Mesenchymal stem cell (in vitro differentiated cells and primary cell): ENCODE data around the gene COL6A3.
A peak's percentile ranks its signal among the peaks of the same experiment; 100 is the strongest.

Experiments used
- DNase-seq: peaks from one replicate; pipeline ENCODE4 v3.0.0-alpha.2; 2013
- H2AFZ ChIP-seq: one replicate; pipeline ENCODE4 v1.6.1; 2013; ENCODE audit warnings: low read depth, mild to moderate bottlenecking, control low read depth, inconsistent platforms, low read length, moderate library complexity
- H2AK5ac ChIP-seq: 2 replicates; pipeline ENCODE4 v1.6.1; 2013; ENCODE audit warnings: low read length, moderate library complexity, mild to moderate bottlenecking, inconsistent platforms; ENCODE audit not compliant: severe bottlenecking
- H2BK120ac ChIP-seq: one replicate; pipeline ENCODE4 v1.6.1; 2013; ENCODE audit warnings: low read depth, mild to moderate bottlenecking, inconsistent platforms, low read length, moderate library complexity
- H2BK12ac ChIP-seq, 2 experiments: one replicate each; pipeline ENCODE4 v1.6.1; 2013; ENCODE audit warnings: inconsistent platforms in 2 of 2, low read length in 2 of 2, mild to moderate bottlenecking in 2 of 2, moderate library complexity in 2 of 2, control low read depth in 1 of 2
- H2BK15ac ChIP-seq: one replicate; pipeline ENCODE4 v1.6.1; 2013; ENCODE audit warnings: mild to moderate bottlenecking, low read depth, inconsistent platforms; ENCODE audit not compliant: poor library complexity, severe bottlenecking
- H2BK5ac ChIP-seq: 2 replicates; pipeline ENCODE4 v1.6.1; 2013; ENCODE audit warnings: low read depth, mild to moderate bottlenecking, low read length, control low read depth, inconsistent platforms; ENCODE audit not compliant: poor library complexity, severe bottlenecking
- H3K14ac ChIP-seq, 2 experiments: one replicate each; pipeline ENCODE4 v1.6.1; 2013; ENCODE audit warnings: inconsistent platforms in 2 of 2, low read length in 2 of 2, control low read depth in 1 of 2, mild to moderate bottlenecking in 1 of 2, moderate library complexity in 1 of 2
- H3K18ac ChIP-seq, 2 experiments: one replicate each; pipeline ENCODE4 v1.6.1; 2013; ENCODE audit warnings: inconsistent platforms in 2 of 2, low read length in 2 of 2, control low read depth in 1 of 2, low read depth in 1 of 2, mild to moderate bottlenecking in 1 of 2
- H3K23ac ChIP-seq, 2 experiments: one replicate each; pipeline ENCODE4 v1.6.1; 2013; ENCODE audit warnings: inconsistent platforms in 2 of 2, low read length in 2 of 2, mild to moderate bottlenecking in 2 of 2, moderate library complexity in 2 of 2, control low read depth in 1 of 2
- H3K27ac ChIP-seq: 2 replicates; pipeline ENCODE4 v1.5.1; 2013; ENCODE audit warnings: mild to moderate bottlenecking, moderate library complexity, low read length, control low read depth, inconsistent platforms; ENCODE audit not compliant: poor library complexity, severe bottlenecking
- H3K27me3 ChIP-seq, 2 experiments: 2 replicates each; pipeline versions ENCODE4 v1.6.1 to v1.7.0; 2013; ENCODE audit warnings: low read length in 2 of 2, mild to moderate bottlenecking in 2 of 2, moderate library complexity in 2 of 2, control low read depth in 1 of 2, inconsistent platforms in 1 of 2; ENCODE audit not compliant: control insufficient read depth in 1 of 2, insufficient read depth in 1 of 2
- H3K36me3 ChIP-seq, 2 experiments: 2 replicates each; pipeline versions ENCODE4 v1.6.1 to v1.7.0; 2013; ENCODE audit warnings: low read length in 2 of 2, control low read depth in 1 of 2, inconsistent platforms in 1 of 2, low read depth in 1 of 2, mild to moderate bottlenecking in 1 of 2; ENCODE audit not compliant: insufficient read depth in 2 of 2, control insufficient read depth in 1 of 2
- H3K4ac ChIP-seq, 2 experiments: one replicate each; pipeline ENCODE4 v1.6.1; 2013; ENCODE audit warnings: inconsistent platforms in 2 of 2, low read length in 2 of 2, mild to moderate bottlenecking in 2 of 2, moderate library complexity in 2 of 2, control low read depth in 1 of 2, low read depth in 1 of 2
- H3K4me1 ChIP-seq: 2 replicates; pipeline ENCODE4 v1.6.1; 2013; ENCODE audit warnings: low read depth, low read length, control low read depth; ENCODE audit not compliant: control insufficient read depth, insufficient read depth
- H3K4me2 ChIP-seq: 2 replicates; pipeline ENCODE4 v1.6.1; 2013; ENCODE audit warnings: low read length, mild to moderate bottlenecking, inconsistent platforms; ENCODE audit not compliant: poor library complexity, severe bottlenecking
- H3K4me3 ChIP-seq, 2 experiments: 2 replicates each; pipeline versions ENCODE4 v1.5.1 to v1.7.0; 2013; ENCODE audit warnings: low read length in 2 of 2, mild to moderate bottlenecking in 2 of 2, control low read depth in 1 of 2, low read depth in 1 of 2; ENCODE audit not compliant: insufficient read depth in 1 of 2
- H3K79me1 ChIP-seq: replicated peaks from 2 replicates; pipeline ENCODE4 v1.6.1; 2013; ENCODE audit warnings: mild to moderate bottlenecking, control low read depth, low read length, inconsistent platforms; ENCODE audit not compliant: poor library complexity, severe bottlenecking
- H3K9ac ChIP-seq: 2 replicates; pipeline ENCODE4 v1.7.0; 2013; ENCODE audit warnings: mild to moderate bottlenecking, low read length, moderate library complexity
- H3K9me3 ChIP-seq: 2 replicates; pipeline ENCODE4 v1.7.0; 2013; ENCODE audit warnings: mild to moderate bottlenecking, low read length; ENCODE audit not compliant: control insufficient read depth
- H4K8ac ChIP-seq: one replicate; pipeline ENCODE4 v1.6.1; 2013; ENCODE audit warnings: inconsistent platforms, mild to moderate bottlenecking, low read length, moderate library complexity
- H4K91ac ChIP-seq: one replicate; pipeline ENCODE4 v1.6.1; 2013; ENCODE audit warnings: mild to moderate bottlenecking, low read length, inconsistent platforms
- WGBS: methylation state at CpG from one replicate; pipeline ENCODE4 v1.1.7; 2013; ENCODE audit warnings: mixed read lengths; 5-methylcytosine and 5-hydroxymethylcytosine counted together

Gene COL6A3

DNA sequence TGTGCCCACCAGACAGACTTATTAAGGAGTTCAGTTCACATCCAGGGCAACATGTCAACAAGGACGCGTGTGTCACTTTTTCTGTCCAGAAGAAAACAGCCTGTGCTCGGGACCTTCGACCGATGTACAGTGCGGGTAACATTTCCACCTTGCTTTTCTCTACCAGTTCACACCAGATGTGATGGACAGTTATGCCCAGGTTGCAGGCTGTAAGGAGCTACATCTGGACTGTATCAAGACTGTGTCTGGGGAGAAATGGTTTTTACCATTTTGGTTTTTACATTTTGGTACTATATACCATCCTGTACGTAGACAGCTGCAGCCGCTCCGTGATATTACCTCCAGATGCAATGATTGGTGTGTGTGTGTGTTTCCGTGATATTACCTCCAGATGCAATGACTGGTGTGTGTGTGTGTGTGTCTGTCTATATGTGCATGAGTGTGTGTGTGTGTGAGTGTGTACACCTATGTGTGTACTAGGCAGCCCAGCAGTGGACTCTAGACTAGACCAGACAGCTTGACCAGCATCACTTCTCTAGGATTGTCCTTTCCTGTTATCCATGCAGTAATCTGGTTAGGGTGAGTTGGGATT lies 118.0 kb downstream of the COL6A3 start:
- H4K8ac ChIP-seq: peak overlapping the region; percentile 63
- peak overlapping the region; percentile 65 to 93 for H3K18ac ChIP-seq
- H2BK15ac ChIP-seq: no peak overlapping the region
- H3K23ac ChIP-seq: no peak overlapping the region
- DNase-seq: no peak
- H2BK120ac ChIP-seq: peak overlapping the region; percentile 22
- H3K27ac ChIP-seq: peak overlapping the region; percentile 23
- H3K79me1 ChIP-seq: no peaks in the 10 kb centered on the region
- peak overlapping the region; percentile 71 to 91 for H2BK12ac ChIP-seq
- H4K91ac ChIP-seq: peak overlapping the region; percentile 67
- H3K4me1 ChIP-seq: peaks cover 23% of the 10 kb centered on the region
- H3K4me3 ChIP-seq: no peak overlapping the region
- no peak overlapping the region for H2AFZ ChIP-seq
- H3K9ac ChIP-seq: peak overlapping the region; percentile 78
- no peaks in the 10 kb centered on the region for H3K27me3 ChIP-seq
- H3K14ac ChIP-seq: no peak overlapping the region
- no peaks in the 10 kb centered on the region for H3K9me3 ChIP-seq
- no peak overlapping the region for H2BK5ac ChIP-seq
- H3K4ac ChIP-seq: peak overlapping the region; percentile 42
- H3K36me3 ChIP-seq: no peaks in the 10 kb centered on the region
- H2AK5ac ChIP-seq: peak overlapping the region; percentile 31
- WGBS: 97% methylated on average over 10 of the region's 10 CpGs
- no peak overlapping the region for H3K4me2 ChIP-seq

- H3K14ac ChIP-seq: no peak overlapping the region
- no peak overlapping the region for H3K4me2 ChIP-seq
- no peak overlapping the region for H3K18ac ChIP-seq
Measured at GRCh38 chr2:237294460-237294859, 119.5 kb downstream of the COL6A3 start.

DNA sequence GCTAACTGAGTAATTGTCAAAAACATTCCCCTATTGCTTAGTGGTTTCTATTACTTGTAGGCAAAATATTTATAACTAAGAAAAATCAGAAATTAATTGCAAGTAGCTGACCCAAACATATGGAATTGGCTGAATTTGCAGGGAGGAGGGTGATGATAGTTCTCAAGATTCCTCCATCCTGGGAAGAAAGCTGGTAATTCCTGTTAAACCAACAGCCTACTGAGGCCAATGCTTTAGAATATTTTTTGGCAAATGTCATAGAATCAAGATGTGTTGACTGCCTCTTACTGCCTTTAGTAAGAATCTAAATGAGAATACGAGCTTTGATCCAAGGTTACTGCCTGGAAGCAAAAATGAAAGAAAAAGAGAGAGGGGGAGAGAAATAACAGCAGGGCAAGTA lies 120.0 kb downstream of the COL6A3 start:
- no peak overlapping the region for H3K4me2 ChIP-seq
- H2BK120ac ChIP-seq: no peak overlapping the region
- no peak overlapping the region for H2BK15ac ChIP-seq
- H3K4me3 ChIP-seq: no peak overlapping the region
- H3K27me3 ChIP-seq: no peaks in the 10 kb centered on the region
- H3K9ac ChIP-seq: peak overlapping the region; percentile 53
- H4K91ac ChIP-seq: no peak overlapping the region
- H3K79me1 ChIP-seq: no peaks in the 10 kb centered on the region
- H3K4ac ChIP-seq: no peak overlapping the region
- H3K9me3 ChIP-seq: no peaks in the 10 kb centered on the region
- H3K4me1 ChIP-seq: peaks cover 16% of the 10 kb centered on the region
- DNase-seq: no peak
- no peaks in the 10 kb centered on the region for H3K36me3 ChIP-seq
- H3K18ac ChIP-seq: no peak overlapping the region
- no peak overlapping the region for H2AK5ac ChIP-seq
- H3K14ac ChIP-seq: no peak overlapping the region
- no peak overlapping the region for H3K23ac ChIP-seq
- no peak overlapping the region for H2BK12ac ChIP-seq
- no peak overlapping the region for H2BK5ac ChIP-seq
- no peak overlapping the region for H3K27ac ChIP-seq
- no peak overlapping the region for H2AFZ ChIP-seq
- 85% methylated on average over 1 of the region's 1 CpG for WGBS
- no peak overlapping the region for H4K8ac ChIP-seq

More at GRCh38 chr2:237294460-237294859, 119.5 kb downstream of the COL6A3 start:
- Histone ChIP-seq H3K4me3 (no peak overlapping the region), H3K27me3 (no peaks in the 10 kb centered on the region), H2BK12ac (no peak overlapping the region), H2BK120ac (no peak overlapping the region), H3K4ac (peak overlapping the region in 1 of 2 experiments; percentile 64), H2AFZ (no peak overlapping the region), H3K4me1 (peaks cover 16% of the 10 kb centered on the region), H4K91ac (no peak overlapping the region), H3K23ac (no peak overlapping the region), H2BK5ac (no peak overlapping the region), H3K36me3 (no peaks in the 10 kb centered on the region), H4K8ac (no peak overlapping the region), H2BK15ac (no peak overlapping the region), H3K9me3 (no peaks in the 10 kb centered on the region), H3K79me1 (no peaks in the 10 kb centered on the region), H3K27ac (peak overlapping the region; percentile 27), H3K9ac (peak overlapping the region; percentile 53), H2AK5ac (no peak overlapping the region)
- 47% methylated on average over 1 of the region's 1 CpG for WGBS
- DNase-seq: no peak

- Histone ChIP-seq H2BK15ac (no peak overlapping the region), H2BK12ac (no peak overlapping the region), H3K79me1 (no peaks in the 10 kb centered on the region), H3K4ac (no peak overlapping the region), H4K8ac (no peak overlapping the region), H3K36me3 (no peaks in the 10 kb centered on the region), H2BK5ac (no peak overlapping the region), H3K4me1 (peaks cover 7% of the 10 kb centered on the region), H3K4me2 (peak overlapping the region; percentile 6), H3K27me3 (no peaks in the 10 kb centered on the region), H4K91ac (no peak overlapping the region), H3K14ac (no peak overlapping the region), H2BK120ac (no peak overlapping the region), H3K9me3 (no peaks in the 10 kb centered on the region), H3K27ac (peak overlapping the region; percentile 78), H3K4me3 (no peak overlapping the region), H3K18ac (peak overlapping the region in 1 of 2 experiments; percentile 4), H3K23ac (no peak overlapping the region), H2AFZ (no peak overlapping the region), H3K9ac (peak overlapping the region; percentile 94), H2AK5ac (no peak overlapping the region)
- WGBS: 1% methylated on average over 18 of the region's 20 CpGs
- DNase-seq: peak; percentile 99
Measured at GRCh38 chr2:237291138-237291792, 122.7 kb downstream of the COL6A3 start.
